WTC11 (cell line): ENCODE data around the gene C19orf53. TPM values are rescaled to one million over a fixed set of nuclear protein-coding genes. Genes with fewer than 3 reads are reported as not detected.

Source experiments
- ATAC-seq: fragments of 200-7000 bp; cut with Tn5 transposase; 2 replicates; pipeline ENCODE4 v1.10.0; 2021; ENCODE audit warnings: mild to moderate bottlenecking, moderate library complexity
- CTCF ChIA-PET: fragments of 300-600 bp; sonication (Branson Sonifier 250); formaldehyde crosslinking; loops from one replicate; lab custom pipeline; 2021; ENCODE audit warnings: antibody characterized with exemption; lab: Charles Lee
- POLR2A ChIA-PET: fragments of 350-600 bp; sonication (Branson Sonifier 250); formaldehyde crosslinking; loops from one replicate; lab custom pipeline; 2021; ENCODE audit warnings: antibody characterized with exemption; lab: Charles Lee
- DNase-seq: peaks from one replicate; pipeline ENCODE4 v3.0.0; 2021; ENCODE audit warnings: low spot score
- H3K27ac Mint-ChIP-seq: 2 replicates; pipeline ENCODE4 v1.8.0; 2021; ENCODE audit warnings: mixed read lengths
- H3K27me3 Mint-ChIP-seq: 2 replicates; pipeline ENCODE4 v1.8.0; 2021; ENCODE audit warnings: low read depth, mild to moderate bottlenecking, moderate library complexity, mixed read lengths
- H3K36me3 Mint-ChIP-seq: 2 replicates; pipeline ENCODE4 v1.8.0; 2021; ENCODE audit warnings: mixed read lengths
- H3K4me1 Mint-ChIP-seq: 2 replicates; pipeline ENCODE4 v1.8.0; 2022; ENCODE audit warnings: mixed read lengths
- H3K4me3 Mint-ChIP-seq: 2 replicates; pipeline ENCODE4 v1.8.0; 2021; ENCODE audit warnings: mild to moderate bottlenecking, moderate library complexity, mixed read lengths
- H3K9me3 Mint-ChIP-seq: 2 replicates; pipeline ENCODE4 v1.8.0; 2021; ENCODE audit warnings: mixed read lengths
- ATF3 ChIP-seq: sonication (generic); formaldehyde crosslinking; conservative IDR thresholded peaks from 2 replicates; pipeline ENCODE4 v1.8.1; 2022; ENCODE audit warnings: mild to moderate bottlenecking, missing genetic modification reagents
- ELF4 ChIP-seq: sonication (generic); formaldehyde crosslinking; IDR thresholded peaks from 2 replicates; pipeline ENCODE4 v1.8.1; 2022; ENCODE audit warnings: low read depth, mild to moderate bottlenecking, moderate library complexity, missing genetic modification reagents
- ERG ChIP-seq: fragments of 250-450 bp; sonication (Bioruptor Pico); IDR thresholded peaks from 2 replicates; pipeline ENCODE4 v1.8.0; 2021; ENCODE audit warnings: mild to moderate bottlenecking
- FOXK1 ChIP-seq: sonication (generic); formaldehyde crosslinking; IDR thresholded peaks from 2 replicates; pipeline ENCODE4 v1.8.0; 2022; ENCODE audit warnings: mild to moderate bottlenecking, moderate library complexity, missing genetic modification reagents
- HMGA2 ChIP-seq: fragments of 250-450 bp; sonication (Bioruptor Pico); IDR thresholded peaks from 2 replicates; pipeline ENCODE4 v1.4.0; 2021; ENCODE audit warnings: mild to moderate bottlenecking, moderate library complexity
- IRF2 ChIP-seq: sonication (generic); formaldehyde crosslinking; IDR thresholded peaks from 2 replicates; pipeline ENCODE4 v1.8.0; 2022; ENCODE audit warnings: low read depth, missing genetic modification reagents, borderline replicate concordance
- JAZF1 ChIP-seq: fragments of 250-450 bp; sonication (Bioruptor Pico); IDR thresholded peaks from 2 replicates; pipeline ENCODE4 v1.9.0; 2021; ENCODE audit warnings: moderate library complexity, mild to moderate bottlenecking, inconsistent platforms
- MXD4 ChIP-seq: fragments of 250-450 bp; sonication (Bioruptor Pico); IDR thresholded peaks from 2 replicates; pipeline ENCODE4 v1.8.0; 2021; ENCODE audit warnings: mild to moderate bottlenecking, moderate library complexity, borderline replicate concordance
- RORB ChIP-seq: fragments of 250-450 bp; sonication (Bioruptor Pico); IDR thresholded peaks from 2 replicates; pipeline ENCODE4 v1.9.0; 2021; ENCODE audit warnings: mild to moderate bottlenecking
- SP1 ChIP-seq: sonication (generic); formaldehyde crosslinking; conservative IDR thresholded peaks from 2 replicates; pipeline ENCODE4 v1.8.1; 2022; ENCODE audit warnings: missing genetic modification reagents
- ZNF121 ChIP-seq: sonication (generic); formaldehyde crosslinking; IDR thresholded peaks from 2 replicates; pipeline ENCODE4 v1.8.0; 2023; ENCODE audit warnings: missing genetic modification reagents
- ZNF232 ChIP-seq: sonication (generic); formaldehyde crosslinking; IDR thresholded peaks from 2 replicates; pipeline ENCODE4 v1.8.0; 2022; ENCODE audit warnings: mild to moderate bottlenecking, missing genetic modification reagents
- ZNF423 ChIP-seq: fragments of 250-450 bp; sonication (Bioruptor Pico); IDR thresholded peaks from 2 replicates; pipeline ENCODE4 v2.1.2; 2022; ENCODE audit warnings: mild to moderate bottlenecking, moderate library complexity
- total RNA-seq: library from RNA; stranded (reverse); gene quantifications from 3 replicates; pipeline ENCODE4 v1.2.3, GENCODE V29; 2021
- TF ChIP-seq, protein P1 (sequence below): fragments of 200-600 bp; IDR thresholded peaks from 2 replicates; pipeline ENCODE4 v1.8.0; 2022; ENCODE audit warnings: antibody characterized with exemption
- TF ChIP-seq, protein P2 (sequence below): sonication (generic); formaldehyde crosslinking; conservative IDR thresholded peaks from 2 replicates; pipeline ENCODE4 v1.8.1; 2023; ENCODE audit warnings: mild to moderate bottlenecking, low read depth, missing genetic modification reagents, moderate library complexity
- TF ChIP-seq, protein P3 (sequence below): sonication (generic); formaldehyde crosslinking; IDR thresholded peaks from 2 replicates; pipeline ENCODE4 v1.8.1; 2023; ENCODE audit warnings: mild to moderate bottlenecking, missing genetic modification reagents
- TF ChIP-seq, protein P4 (sequence below): fragments of 250-450 bp; sonication (Bioruptor Pico); IDR thresholded peaks from 2 replicates; pipeline ENCODE4 v1.9.0; 2021; ENCODE audit warnings: mild to moderate bottlenecking

The C19orf53 gene
- total RNA-seq, 1 experiment from 2014 or later, result 102 TPM

DNA sequence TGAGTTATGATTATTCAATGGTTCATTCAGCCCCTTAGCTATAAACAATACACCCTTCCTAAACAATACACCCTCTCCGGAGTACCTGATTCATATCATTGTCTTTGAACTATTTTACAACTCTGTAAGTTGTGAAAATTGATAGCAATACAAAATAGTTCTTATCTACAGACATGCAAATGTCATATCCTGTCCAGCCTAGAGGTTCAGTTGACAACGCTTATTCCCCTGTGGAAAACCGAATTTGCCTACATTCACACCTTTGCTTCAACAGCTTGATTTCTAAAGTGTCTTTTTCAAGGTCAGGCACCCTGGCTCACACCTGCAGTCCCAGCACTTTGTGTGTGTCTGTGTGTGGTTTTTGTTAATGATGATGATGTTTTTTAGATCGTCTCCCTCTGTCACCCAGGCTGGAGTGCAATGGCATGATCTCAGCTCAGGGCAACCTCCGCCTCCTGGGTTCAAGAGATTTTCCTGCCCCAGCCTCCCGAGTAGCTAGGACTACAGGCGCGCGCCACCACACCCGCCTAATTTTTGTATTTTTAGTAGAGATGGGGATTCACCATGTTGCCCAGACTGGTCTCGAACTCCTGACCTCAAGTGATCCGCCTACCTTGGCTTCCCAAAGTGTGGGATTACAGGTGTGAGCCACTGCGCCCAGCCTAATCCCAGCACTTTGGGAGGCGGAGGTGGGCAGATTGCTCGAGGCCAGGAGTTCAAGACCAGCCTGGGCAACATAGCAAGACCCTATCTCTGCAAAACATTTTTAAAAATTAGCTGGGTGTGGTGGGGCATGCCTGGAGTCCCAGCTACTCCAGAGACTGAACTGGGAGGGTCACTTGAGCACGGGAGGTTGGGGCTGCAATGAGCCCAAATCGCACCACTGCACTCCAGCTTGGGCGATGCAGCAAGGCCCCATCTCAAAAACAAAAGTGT is 9.6 kb downstream of the C19orf53 start:
- DNase-seq, result no peak
- Mint-ChIP-seq H3K4me3 (no peak overlapping the region), H3K4me1 (peaks cover 14% of the 10 kb centered on the region), H3K9me3 (no peaks in the 10 kb centered on the region), H3K36me3 (peaks cover 7% of the 10 kb centered on the region), H3K27ac (no peak overlapping the region; the same call in 1 of the 2 replicates), H3K27me3 (no peaks in the 10 kb centered on the region)
- TF ChIP-seq FOXK1 (CRISPR knock-in tag) (no peak), JAZF1 (CRISPR knock-in tag) (no peak), IRF2 (no peak), ZNF121 (CRISPR knock-in tag) (peak; percentile 18; the same call in 1 of the 2 replicates)
- CTCF ChIA-PET, result interaction anchor here (0.6 to 3.5 kb wide), 14 partner anchors 9 to 275 kb away, joined by 3 to 70 read pairs (median 5); partner anchors contain the start of genes C19orf53, MRI1 and ZSWIM4
- POLR2A ChIA-PET, result interaction anchor here (0.7 to 1.7 kb wide), 3 partner anchors 12 to 91 kb away, joined by 3 to 8 read pairs (median 4); partner anchors contain the start of gene ZSWIM4
- ATAC-seq, result no peak

GRCh38 chr19:13784731-13785452 is 10.6 kb downstream of the C19orf53 start:
- peak; percentile 84 for DNase-seq
- H3K4me1 Mint-ChIP-seq, result peaks cover 14% of the 10 kb centered on the region
- no peaks in the 10 kb centered on the region for H3K36me3 Mint-ChIP-seq
- peak; percentile 87 for ATAC-seq
- H3K27ac Mint-ChIP-seq, result peak overlapping the region; percentile 64; the same call in 1 of the 2 replicates
- H3K4me3 Mint-ChIP-seq, result peak overlapping the region; percentile 8; the same call in 1 of the 2 replicates
- POLR2A ChIA-PET, result interaction anchor here (0.7 kb wide), 1 partner anchor 92 kb away, joined by 3 read pairs; no protein-coding TSS in a partner anchor
- H3K27me3 Mint-ChIP-seq, result no peaks in the 10 kb centered on the region
- TF ChIP-seq MXD4 (CRISPR knock-in tag), result no peak
- TF ChIP-seq SP1 (CRISPR knock-in tag), result 0 out of 2 replicates have a peak, but pooled peaks have one; percentile 11
- TF ChIP-seq, protein P1, sequence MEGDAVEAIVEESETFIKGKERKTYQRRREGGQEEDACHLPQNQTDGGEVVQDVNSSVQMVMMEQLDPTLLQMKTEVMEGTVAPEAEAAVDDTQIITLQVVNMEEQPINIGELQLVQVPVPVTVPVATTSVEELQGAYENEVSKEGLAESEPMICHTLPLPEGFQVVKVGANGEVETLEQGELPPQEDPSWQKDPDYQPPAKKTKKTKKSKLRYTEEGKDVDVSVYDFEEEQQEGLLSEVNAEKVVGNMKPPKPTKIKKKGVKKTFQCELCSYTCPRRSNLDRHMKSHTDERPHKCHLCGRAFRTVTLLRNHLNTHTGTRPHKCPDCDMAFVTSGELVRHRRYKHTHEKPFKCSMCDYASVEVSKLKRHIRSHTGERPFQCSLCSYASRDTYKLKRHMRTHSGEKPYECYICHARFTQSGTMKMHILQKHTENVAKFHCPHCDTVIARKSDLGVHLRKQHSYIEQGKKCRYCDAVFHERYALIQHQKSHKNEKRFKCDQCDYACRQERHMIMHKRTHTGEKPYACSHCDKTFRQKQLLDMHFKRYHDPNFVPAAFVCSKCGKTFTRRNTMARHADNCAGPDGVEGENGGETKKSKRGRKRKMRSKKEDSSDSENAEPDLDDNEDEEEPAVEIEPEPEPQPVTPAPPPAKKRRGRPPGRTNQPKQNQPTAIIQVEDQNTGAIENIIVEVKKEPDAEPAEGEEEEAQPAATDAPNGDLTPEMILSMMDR, result 0 out of 2 replicates have a peak, but pooled peaks have one; percentile 11
- TF ChIP-seq, protein P2, sequence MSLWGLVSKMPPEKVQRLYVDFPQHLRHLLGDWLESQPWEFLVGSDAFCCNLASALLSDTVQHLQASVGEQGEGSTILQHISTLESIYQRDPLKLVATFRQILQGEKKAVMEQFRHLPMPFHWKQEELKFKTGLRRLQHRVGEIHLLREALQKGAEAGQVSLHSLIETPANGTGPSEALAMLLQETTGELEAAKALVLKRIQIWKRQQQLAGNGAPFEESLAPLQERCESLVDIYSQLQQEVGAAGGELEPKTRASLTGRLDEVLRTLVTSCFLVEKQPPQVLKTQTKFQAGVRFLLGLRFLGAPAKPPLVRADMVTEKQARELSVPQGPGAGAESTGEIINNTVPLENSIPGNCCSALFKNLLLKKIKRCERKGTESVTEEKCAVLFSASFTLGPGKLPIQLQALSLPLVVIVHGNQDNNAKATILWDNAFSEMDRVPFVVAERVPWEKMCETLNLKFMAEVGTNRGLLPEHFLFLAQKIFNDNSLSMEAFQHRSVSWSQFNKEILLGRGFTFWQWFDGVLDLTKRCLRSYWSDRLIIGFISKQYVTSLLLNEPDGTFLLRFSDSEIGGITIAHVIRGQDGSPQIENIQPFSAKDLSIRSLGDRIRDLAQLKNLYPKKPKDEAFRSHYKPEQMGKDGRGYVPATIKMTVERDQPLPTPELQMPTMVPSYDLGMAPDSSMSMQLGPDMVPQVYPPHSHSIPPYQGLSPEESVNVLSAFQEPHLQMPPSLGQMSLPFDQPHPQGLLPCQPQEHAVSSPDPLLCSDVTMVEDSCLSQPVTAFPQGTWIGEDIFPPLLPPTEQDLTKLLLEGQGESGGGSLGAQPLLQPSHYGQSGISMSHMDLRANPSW (CRISPR knock-in tag), result no peak
- TF ChIP-seq ZNF423 (CRISPR knock-in tag), result peak; percentile 93
- TF ChIP-seq, protein P3, sequence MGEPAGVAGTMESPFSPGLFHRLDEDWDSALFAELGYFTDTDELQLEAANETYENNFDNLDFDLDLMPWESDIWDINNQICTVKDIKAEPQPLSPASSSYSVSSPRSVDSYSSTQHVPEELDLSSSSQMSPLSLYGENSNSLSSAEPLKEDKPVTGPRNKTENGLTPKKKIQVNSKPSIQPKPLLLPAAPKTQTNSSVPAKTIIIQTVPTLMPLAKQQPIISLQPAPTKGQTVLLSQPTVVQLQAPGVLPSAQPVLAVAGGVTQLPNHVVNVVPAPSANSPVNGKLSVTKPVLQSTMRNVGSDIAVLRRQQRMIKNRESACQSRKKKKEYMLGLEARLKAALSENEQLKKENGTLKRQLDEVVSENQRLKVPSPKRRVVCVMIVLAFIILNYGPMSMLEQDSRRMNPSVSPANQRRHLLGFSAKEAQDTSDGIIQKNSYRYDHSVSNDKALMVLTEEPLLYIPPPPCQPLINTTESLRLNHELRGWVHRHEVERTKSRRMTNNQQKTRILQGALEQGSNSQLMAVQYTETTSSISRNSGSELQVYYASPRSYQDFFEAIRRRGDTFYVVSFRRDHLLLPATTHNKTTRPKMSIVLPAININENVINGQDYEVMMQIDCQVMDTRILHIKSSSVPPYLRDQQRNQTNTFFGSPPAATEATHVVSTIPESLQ (CRISPR knock-in tag), result no peak
- H3K9me3 Mint-ChIP-seq, result no peaks in the 10 kb centered on the region
- CTCF ChIA-PET, result interaction anchor here (0.6 to 3.5 kb wide), 19 partner anchors 9 to 274 kb away, joined by 3 to 70 read pairs (median 4); partner anchors contain the start of genes C19orf53, MRI1 and ZSWIM4

DNA sequence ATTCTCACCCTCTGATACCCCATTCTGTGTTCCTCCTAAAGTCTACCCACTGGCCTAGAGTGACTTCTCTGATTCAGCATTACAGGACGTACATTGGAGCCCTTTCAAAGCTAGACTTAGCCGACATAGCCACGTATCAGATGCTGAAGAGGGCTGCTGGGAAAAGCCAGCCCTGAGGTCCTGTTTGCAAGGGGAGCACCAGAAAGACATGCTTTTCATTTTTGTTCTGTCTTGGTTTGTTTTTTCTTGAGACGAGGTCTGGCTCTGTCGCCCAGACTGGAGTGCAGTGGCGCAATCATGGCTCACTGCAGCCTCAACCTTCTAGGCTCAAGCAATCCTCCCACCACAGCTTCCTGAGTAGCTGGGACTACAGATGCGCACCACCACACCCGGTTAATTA is 14.7 kb downstream of the C19orf53 start:
- CTCF ChIA-PET, result interaction anchor here (1.0 to 2.7 kb wide), 2 partner anchors 29 to 74 kb away, joined by 3 to 13 read pairs; no protein-coding TSS in a partner anchor
- ATAC-seq, result no peak
- no peak for TF ChIP-seq IRF2
- no peak for TF ChIP-seq RORB (CRISPR knock-in tag)
- TF ChIP-seq ZNF232 (CRISPR knock-in tag), result no peak
- no peak for TF ChIP-seq HMGA2 (CRISPR knock-in tag)
- TF ChIP-seq ELF4 (CRISPR knock-in tag), result no peak
- TF ChIP-seq ERG (CRISPR knock-in tag), result no peak
- TF ChIP-seq ATF3, result no peak
- TF ChIP-seq, protein P4, sequence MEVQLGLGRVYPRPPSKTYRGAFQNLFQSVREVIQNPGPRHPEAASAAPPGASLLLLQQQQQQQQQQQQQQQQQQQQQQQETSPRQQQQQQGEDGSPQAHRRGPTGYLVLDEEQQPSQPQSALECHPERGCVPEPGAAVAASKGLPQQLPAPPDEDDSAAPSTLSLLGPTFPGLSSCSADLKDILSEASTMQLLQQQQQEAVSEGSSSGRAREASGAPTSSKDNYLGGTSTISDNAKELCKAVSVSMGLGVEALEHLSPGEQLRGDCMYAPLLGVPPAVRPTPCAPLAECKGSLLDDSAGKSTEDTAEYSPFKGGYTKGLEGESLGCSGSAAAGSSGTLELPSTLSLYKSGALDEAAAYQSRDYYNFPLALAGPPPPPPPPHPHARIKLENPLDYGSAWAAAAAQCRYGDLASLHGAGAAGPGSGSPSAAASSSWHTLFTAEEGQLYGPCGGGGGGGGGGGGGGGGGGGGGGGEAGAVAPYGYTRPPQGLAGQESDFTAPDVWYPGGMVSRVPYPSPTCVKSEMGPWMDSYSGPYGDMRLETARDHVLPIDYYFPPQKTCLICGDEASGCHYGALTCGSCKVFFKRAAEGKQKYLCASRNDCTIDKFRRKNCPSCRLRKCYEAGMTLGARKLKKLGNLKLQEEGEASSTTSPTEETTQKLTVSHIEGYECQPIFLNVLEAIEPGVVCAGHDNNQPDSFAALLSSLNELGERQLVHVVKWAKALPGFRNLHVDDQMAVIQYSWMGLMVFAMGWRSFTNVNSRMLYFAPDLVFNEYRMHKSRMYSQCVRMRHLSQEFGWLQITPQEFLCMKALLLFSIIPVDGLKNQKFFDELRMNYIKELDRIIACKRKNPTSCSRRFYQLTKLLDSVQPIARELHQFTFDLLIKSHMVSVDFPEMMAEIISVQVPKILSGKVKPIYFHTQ, result no peak

More for the DNA sequence above, 14.7 kb downstream of the C19orf53 start:
- Mint-ChIP-seq H3K36me3 (no peaks in the 10 kb centered on the region), H3K27ac (no peak overlapping the region), H3K9me3 (no peaks in the 10 kb centered on the region), H3K4me3 (no peak overlapping the region), H3K27me3 (no peaks in the 10 kb centered on the region), H3K4me1 (peaks cover 9% of the 10 kb centered on the region)
- no peak for DNase-seq
- POLR2A ChIA-PET, result no interaction called here
